ENCODE measurements around the gene C6orf62.
"Not testable (repeated sequence)": the region's sequence is repeated elsewhere in the genome, so short reads cannot be mapped to it uniquely, and the experiment has no call there.

Gene C6orf62

GRCh38 chr6:24742216-24742738, 23.3 kb upstream of the C6orf62 start:
- DNase-seq: no peak

- no peak for DNase-seq
These were observed 21.9 kb upstream of the C6orf62 start for GRCh38 chr6:24740861-24741260.

GRCh38 chr6:24738741-24739140, 19.8 kb upstream of the C6orf62 start:
- DNase-seq: no peak

- DNase-seq: not testable (repeated sequence)
These were observed 15.8 kb upstream of the C6orf62 start for GRCh38 chr6:24734710-24735109.

GRCh38 chr6:24734166-24734565, 15.2 kb upstream of the C6orf62 start:
- no peak for DNase-seq

- not testable (repeated sequence) for DNase-seq
These were observed 12.6 kb upstream of the C6orf62 start for GRCh38 chr6:24731456-24732134.

- DNase-seq: not testable (repeated sequence)
These were observed 11.7 kb upstream of the C6orf62 start for GRCh38 chr6:24730653-24731052.

GRCh38 chr6:24723270-24723669, 4.3 kb upstream of the C6orf62 start:
- DNase-seq: no peak

GRCh38 chr6:24721461-24722215, 2.7 kb upstream of the C6orf62 start:
- DNase-seq: no peak

GRCh38 chr6:24720604-24721460, 1.9 kb upstream of the C6orf62 start:
- peak; percentile 100 for DNase-seq

GRCh38 chr6:24720131-24720603, 1.2 kb upstream of the C6orf62 start:
- peak; percentile 93 for DNase-seq

- DNase-seq: no peak
These were observed 367 bp downstream of the C6orf62 start for GRCh38 chr6:24718449-24719124.

GRCh38 chr6:24716602-24717148, 2.3 kb downstream of the C6orf62 start:
- not testable (repeated sequence) for DNase-seq

- no peak for DNase-seq
These were observed 8.2 kb downstream of the C6orf62 start for GRCh38 chr6:24710519-24711303.

GRCh38 chr6:24709014-24709711, 9.8 kb downstream of the C6orf62 start:
- DNase-seq: no peak

- no peak for DNase-seq
These were observed 10.3 kb downstream of the C6orf62 start for GRCh38 chr6:24708612-24709011.

- DNase-seq: no peak
These were observed 14.5 kb downstream of the C6orf62 start for GRCh38 chr6:24704468-24704867.

- DNase-seq: no peak
These were observed 16.2 kb downstream of the C6orf62 start for GRCh38 chr6:24702720-24703282.

- DNase-seq: no peak
These were observed 19.2 kb downstream of the C6orf62 start for GRCh38 chr6:24699521-24700359.

Measured in activated effector memory CD4-positive, alpha-beta T cell treated with anti-CD3 and anti-CD28 coated beads, Interleukin-2, amount 50 U/mL, for 16 hours (primary cell).